ENCODE data around the gene CFAP99.

- TF ChIP-seq EZH2 (IDR thresholded peaks at IDR 0.05; ENCODE audit: borderline replicate concordance, insufficient read depth, low read depth, low read length, poor library complexity, severe bottlenecking): no peak
- TF ChIP-seq, protein P1, sequence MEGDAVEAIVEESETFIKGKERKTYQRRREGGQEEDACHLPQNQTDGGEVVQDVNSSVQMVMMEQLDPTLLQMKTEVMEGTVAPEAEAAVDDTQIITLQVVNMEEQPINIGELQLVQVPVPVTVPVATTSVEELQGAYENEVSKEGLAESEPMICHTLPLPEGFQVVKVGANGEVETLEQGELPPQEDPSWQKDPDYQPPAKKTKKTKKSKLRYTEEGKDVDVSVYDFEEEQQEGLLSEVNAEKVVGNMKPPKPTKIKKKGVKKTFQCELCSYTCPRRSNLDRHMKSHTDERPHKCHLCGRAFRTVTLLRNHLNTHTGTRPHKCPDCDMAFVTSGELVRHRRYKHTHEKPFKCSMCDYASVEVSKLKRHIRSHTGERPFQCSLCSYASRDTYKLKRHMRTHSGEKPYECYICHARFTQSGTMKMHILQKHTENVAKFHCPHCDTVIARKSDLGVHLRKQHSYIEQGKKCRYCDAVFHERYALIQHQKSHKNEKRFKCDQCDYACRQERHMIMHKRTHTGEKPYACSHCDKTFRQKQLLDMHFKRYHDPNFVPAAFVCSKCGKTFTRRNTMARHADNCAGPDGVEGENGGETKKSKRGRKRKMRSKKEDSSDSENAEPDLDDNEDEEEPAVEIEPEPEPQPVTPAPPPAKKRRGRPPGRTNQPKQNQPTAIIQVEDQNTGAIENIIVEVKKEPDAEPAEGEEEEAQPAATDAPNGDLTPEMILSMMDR (IDR thresholded peaks at IDR 0.05): no peak
Measured at GRCh38 chr4:2407991-2408342, 10.8 kb upstream of the CFAP99 start.

Data from B cell (primary cell).